Small intestine (tissue), 7 donors: Measurements from ENCODE around the gene TWIST2. TPM values are rescaled to one million over a fixed set of nuclear protein-coding genes. Genes with fewer than 3 reads are reported as not detected.
A peak's percentile ranks its signal among the peaks of the same experiment; 100 is the strongest.

Experiments
- DNase-seq, 2 donors: peaks; one replicate each; pipeline versions ENCODE4 v3.0.0 to v3.0.0-alpha.2; 2013
- FAIRE-seq: peaks from 2 replicates; lab custom pipeline; 2012; peaks lifted over from hg19 to GRCh38; lab: Jason Lieb, UNC
- H3K27ac ChIP-seq, 3 donors: one replicate each; pipeline ENCODE4 v1.5.1; 2013; ENCODE audit warnings: low read length in 2 of 3, mild to moderate bottlenecking in 2 of 3, control low read depth in 1 of 3, inconsistent platforms in 1 of 3, low read depth in 1 of 3, moderate library complexity in 1 of 3
- H3K27me3 ChIP-seq, 3 donors: one replicate each; pipeline ENCODE4 v1.6.1; 2013; ENCODE audit warnings: low read length in 3 of 3, inconsistent platforms in 1 of 3; ENCODE audit not compliant: control insufficient read depth in 3 of 3, insufficient read depth in 3 of 3
- H3K36me3 ChIP-seq, 3 donors: one replicate each; pipeline ENCODE4 v1.6.1; 2013; ENCODE audit warnings: low read length in 3 of 3, inconsistent platforms in 1 of 3, low read depth in 1 of 3, mild to moderate bottlenecking in 1 of 3, moderate library complexity in 1 of 3; ENCODE audit not compliant: control insufficient read depth in 3 of 3, insufficient read depth in 2 of 3
- H3K4me1 ChIP-seq, 3 donors: one replicate each; pipeline ENCODE4 v1.6.1; 2013; ENCODE audit warnings: low read length in 2 of 3, inconsistent platforms in 1 of 3, low read depth in 1 of 3, mild to moderate bottlenecking in 1 of 3, moderate library complexity in 1 of 3; ENCODE audit not compliant: control insufficient read depth in 3 of 3, insufficient read depth in 2 of 3
- H3K4me3 ChIP-seq, 3 donors: one replicate each; pipeline ENCODE4 v1.5.1; 2013; ENCODE audit warnings: low read length in 3 of 3, control low read depth in 1 of 3, inconsistent platforms in 1 of 3, low read depth in 1 of 3, mild to moderate bottlenecking in 1 of 3, moderate library complexity in 1 of 3
- H3K9me3 ChIP-seq, 2 donors: one replicate each; pipeline ENCODE4 v1.6.1; 2013; ENCODE audit warnings: low read depth in 1 of 2, low read length in 1 of 2; ENCODE audit not compliant: control insufficient read depth in 2 of 2, insufficient read depth in 1 of 2
- WGBS, 3 donors: extraction: QIAGEN DNeasy Blood & Tissue Kit; methylation state at CpG; one replicate each; pipeline ENCODE4 v1.1.7; 2013; 5-methylcytosine and 5-hydroxymethylcytosine counted together
- polyA plus RNA-seq, 4 donors: library from polyadenylated mRNA; stranded (reverse) in 3 of 4; unstranded in 1 of 4; fragments of 200-250 nt in 3 of 4; fragments of 120-200 nt in 1 of 4; gene quantifications; one replicate each; pipeline versions ENCODE4 v1.2.1 to v1.2.3, GENCODE V29; 2013
- donor health status: healthy with polysubstance abuse.
- donor health status: control.
- donor health status: control.
- donor health status: Bipolar disorder and iron deficiency.
- donor health status: healthy.

TWIST2 gene
- polyA plus RNA-seq, 4 donors = 1.7 to 7.9 (median 3.0) TPM; not detected in 1

DNA sequence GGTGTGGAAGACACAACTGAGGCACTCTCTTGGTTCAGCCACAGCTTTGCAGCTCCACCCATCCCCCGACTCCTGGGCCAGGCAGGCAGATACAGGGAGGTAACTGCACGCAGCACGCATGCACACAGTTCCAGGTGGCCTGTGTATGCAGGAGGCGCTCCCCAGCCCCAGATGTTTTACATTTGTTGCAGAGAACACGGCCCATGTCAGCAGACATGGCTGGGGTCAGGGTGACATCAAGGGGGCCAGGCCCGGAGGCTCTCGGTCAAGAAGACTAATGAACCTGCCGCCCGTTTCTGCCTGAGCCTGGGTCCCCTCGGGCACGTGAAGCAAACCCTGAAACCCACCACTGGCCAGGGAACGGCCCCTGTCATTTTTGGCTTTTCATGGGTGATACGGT is 57.3 kb downstream of the TWIST2 start:
- Histone ChIP-seq H3K4me1 (no peaks in the 10 kb centered on the region), H3K27ac (no peak overlapping the region), H3K36me3 (no peaks in the 10 kb centered on the region), H3K27me3 (no peaks in the 10 kb centered on the region), H3K4me3 (no peak overlapping the region), H3K9me3 (no peaks in the 10 kb centered on the region)
- DNase-seq (no peak), FAIRE-seq (no peak)
- 67 to 72% (median 69%) methylated on average over 13 of the region's 13 CpGs for WGBS, 3 donors

DNA sequence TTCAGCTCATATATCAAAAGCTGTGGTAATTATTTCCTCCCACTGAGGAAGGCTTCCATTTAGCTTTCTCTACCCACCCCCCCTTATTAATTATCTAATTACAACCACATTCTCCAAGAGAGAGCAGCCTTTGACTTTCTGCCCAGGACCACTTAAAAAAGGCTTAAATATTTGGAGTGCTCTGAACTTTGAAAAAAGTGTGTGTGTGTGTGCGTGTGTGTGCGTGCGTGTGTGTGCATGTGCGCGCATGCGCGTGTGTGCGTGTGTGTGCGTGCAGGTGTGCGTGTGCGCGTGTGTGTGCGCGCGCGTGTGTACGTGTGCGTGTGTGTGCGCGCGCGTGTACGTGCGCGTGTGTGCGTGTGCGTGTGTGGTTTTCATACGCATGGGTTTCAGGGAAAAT is 57.8 kb downstream of the TWIST2 start:
- no peak overlapping the region for H3K4me3 ChIP-seq
- H3K27ac ChIP-seq = no peak overlapping the region
- 83 to 94% (median 84%) methylated on average over 28 of the region's 28 CpGs for WGBS, 3 donors
- DNase-seq (no peak), FAIRE-seq (no peak)
- no peaks in the 10 kb centered on the region for H3K27me3 ChIP-seq
- no peaks in the 10 kb centered on the region for H3K4me1 ChIP-seq
- no peaks in the 10 kb centered on the region for H3K36me3 ChIP-seq
- no peaks in the 10 kb centered on the region for H3K9me3 ChIP-seq

DNA sequence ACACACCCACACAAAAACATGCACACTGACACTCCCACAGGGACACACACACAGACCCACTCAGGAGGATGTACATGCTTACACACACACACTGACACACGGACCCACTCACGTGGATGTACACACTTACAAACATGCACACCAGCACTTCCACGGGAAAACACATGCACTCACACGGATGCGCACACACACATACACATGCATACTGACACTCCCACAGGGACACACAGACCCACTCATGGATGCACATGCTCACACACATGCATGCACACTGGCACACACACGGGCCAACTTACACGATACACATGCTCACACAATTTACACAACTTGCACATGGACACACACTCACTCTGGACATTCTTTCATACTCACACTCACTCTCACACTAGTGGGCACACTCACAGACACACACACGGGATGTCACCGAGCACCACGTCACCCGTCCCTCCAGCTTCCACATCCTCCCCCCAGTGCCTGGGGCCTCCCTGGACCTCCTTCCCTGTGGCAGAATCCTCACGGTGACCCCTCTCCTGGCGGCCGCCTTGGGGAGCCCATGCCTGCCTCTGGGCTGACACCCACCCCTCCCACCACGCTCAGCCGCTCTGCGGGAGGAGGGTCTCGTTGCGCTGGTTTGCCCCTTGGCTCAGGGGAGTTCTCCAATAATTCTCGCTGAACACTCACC is 58.5 kb downstream of the TWIST2 start:
- H3K27ac ChIP-seq = no peak overlapping the region
- no peaks in the 10 kb centered on the region for H3K4me1 ChIP-seq
- no peak for DNase-seq
- no peaks in the 10 kb centered on the region for H3K9me3 ChIP-seq
- no peak overlapping the region for H3K4me3 ChIP-seq
- H3K27me3 ChIP-seq = no peaks in the 10 kb centered on the region
- 83 to 90% (median 85%) methylated on average over 20 of the region's 20 CpGs for WGBS, 3 donors
- peaks cover 0 to 2% (median 0%) of the 10 kb centered on the region in 3 donors for H3K36me3 ChIP-seq
- FAIRE-seq = no peak

DNA sequence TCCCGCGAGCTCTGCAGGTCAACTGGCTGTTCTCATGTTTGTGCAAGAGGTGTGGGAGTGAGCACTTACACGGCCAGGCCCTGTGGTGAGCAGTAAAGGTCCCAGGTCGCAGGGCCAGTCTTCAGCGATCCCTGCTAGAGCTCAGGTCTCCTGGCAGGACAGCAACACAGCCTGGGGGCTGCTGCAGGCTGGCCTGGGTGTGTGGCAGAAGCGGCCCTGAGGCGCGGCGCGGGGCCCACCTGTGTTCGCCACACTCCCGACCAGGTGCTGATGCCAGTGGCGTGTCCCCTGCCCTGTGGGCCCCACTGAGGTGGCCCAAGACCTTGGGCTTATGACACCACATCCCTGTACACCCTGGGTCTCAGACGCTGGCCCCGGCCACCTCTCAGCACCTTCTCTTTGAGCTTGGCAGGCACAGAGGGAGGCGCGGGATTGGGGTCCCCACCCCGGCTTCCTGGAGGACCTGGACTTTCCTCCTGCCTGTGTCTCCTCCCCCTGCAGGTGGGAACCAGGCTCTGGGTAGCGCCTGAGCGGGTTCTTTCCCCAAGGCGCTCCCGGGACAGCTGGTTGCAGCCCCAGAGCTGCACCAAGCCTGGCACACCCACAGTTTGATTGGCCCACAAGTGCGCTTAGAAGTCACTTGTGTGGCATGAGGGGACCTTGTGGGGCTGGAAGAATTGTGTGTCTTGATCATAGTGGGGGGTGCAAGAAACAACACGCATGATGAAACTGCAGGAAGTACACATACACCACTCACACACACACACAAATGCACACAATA is 59.2 kb downstream of the TWIST2 start:
- FAIRE-seq = no peak
- H3K4me1 ChIP-seq = no peaks in the 10 kb centered on the region
- H3K9me3 ChIP-seq = no peaks in the 10 kb centered on the region
- H3K36me3 ChIP-seq = peaks cover 0 to 2% (median 0%) of the 10 kb centered on the region in 3 donors
- 27 to 73% (median 50%) methylated on average over 19 to 24 of the region's 24 CpGs for WGBS, 3 donors
- H3K27me3 ChIP-seq = no peaks in the 10 kb centered on the region
- H3K27ac ChIP-seq = no peak overlapping the region
- peak in 1 of 2 donors; percentile 5 for DNase-seq
- no peak overlapping the region for H3K4me3 ChIP-seq

DNA sequence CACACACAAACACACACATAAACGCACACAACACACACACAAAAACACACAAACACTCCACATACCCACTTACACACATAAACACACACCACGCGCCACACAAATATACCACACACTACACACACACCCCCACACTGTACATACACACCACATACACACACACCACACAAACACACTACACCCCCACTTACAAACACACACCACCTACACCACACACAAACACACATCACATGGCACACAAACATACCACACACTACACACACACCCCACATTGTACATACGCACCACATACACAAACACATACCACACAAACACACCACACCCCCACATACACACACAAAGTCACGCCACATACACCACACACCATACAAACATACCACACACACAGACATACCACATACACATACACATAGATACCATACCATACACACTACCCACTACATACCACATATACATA is 59.9 kb downstream of the TWIST2 start:
- no peak overlapping the region for H3K27ac ChIP-seq
- WGBS, 3 donors = 87 to 96% (median 87%) methylated on average over 5 of the region's 5 CpGs
- H3K4me3 ChIP-seq = no peak overlapping the region
- peaks cover 0 to 2% (median 0%) of the 10 kb centered on the region in 3 donors for H3K36me3 ChIP-seq
- DNase-seq (no peak), FAIRE-seq (no peak)
- no peaks in the 10 kb centered on the region for H3K27me3 ChIP-seq
- no peaks in the 10 kb centered on the region for H3K9me3 ChIP-seq
- no peaks in the 10 kb centered on the region for H3K4me1 ChIP-seq

DNA sequence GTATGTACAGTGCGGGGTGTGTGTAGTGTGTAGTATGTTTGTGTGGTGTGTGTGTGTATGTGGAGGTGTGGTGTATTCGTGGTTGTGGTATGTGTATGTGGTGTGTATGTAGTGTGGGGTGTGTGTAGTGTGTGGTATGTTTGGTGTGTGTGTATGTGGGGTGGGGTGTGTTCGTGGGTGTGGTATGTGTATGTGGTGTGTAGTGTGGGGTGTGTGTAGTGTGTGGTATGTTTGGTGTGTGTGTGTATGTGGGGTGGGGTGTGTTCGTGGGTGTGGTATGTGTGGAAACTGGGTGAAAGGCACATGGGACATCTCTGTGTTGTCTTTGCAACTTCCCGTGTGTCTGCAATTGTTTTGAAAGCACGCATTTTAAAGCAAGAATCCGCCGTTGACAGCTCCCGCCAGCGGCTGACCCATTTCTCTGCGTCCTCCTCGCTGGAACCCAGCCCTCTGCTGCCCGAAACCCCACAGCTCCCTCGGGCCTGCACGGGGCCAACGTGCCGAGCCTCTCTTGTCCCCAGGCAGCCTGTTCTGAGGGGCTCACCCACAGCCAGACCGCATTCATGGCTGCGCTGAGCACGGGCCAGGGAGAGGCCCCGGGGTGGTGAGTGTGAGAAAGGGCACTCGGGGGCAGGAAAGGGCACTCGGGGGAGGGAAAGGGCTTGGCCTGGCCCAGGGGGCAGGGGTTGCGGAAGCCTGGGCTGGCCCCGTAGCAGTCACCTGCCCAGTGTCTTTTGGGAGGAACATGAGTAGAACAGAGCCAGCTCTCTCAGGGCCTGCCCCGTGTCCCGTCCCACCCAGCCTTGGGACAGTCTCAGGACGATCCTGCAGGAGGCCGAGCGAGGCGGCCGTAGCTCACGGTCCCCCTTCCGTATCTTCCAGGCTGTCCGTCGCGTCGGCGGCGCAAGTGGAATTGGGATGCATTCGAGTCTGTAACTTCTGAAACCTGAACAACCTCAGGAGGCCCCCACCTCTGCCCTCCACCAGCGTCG is 61.4 kb downstream of the TWIST2 start:
- H3K27ac ChIP-seq = no peak overlapping the region
- no peaks in the 10 kb centered on the region for H3K27me3 ChIP-seq
- no peaks in the 10 kb centered on the region for H3K9me3 ChIP-seq
- no peaks in the 10 kb centered on the region for H3K4me1 ChIP-seq
- DNase-seq (no peak), FAIRE-seq (no peak)
- no peak overlapping the region for H3K4me3 ChIP-seq
- 63 to 74% (median 72%) methylated on average over 39 to 43 of the region's 43 CpGs for WGBS, 3 donors
- peaks cover 0 to 2% (median 0%) of the 10 kb centered on the region in 3 donors for H3K36me3 ChIP-seq

DNA sequence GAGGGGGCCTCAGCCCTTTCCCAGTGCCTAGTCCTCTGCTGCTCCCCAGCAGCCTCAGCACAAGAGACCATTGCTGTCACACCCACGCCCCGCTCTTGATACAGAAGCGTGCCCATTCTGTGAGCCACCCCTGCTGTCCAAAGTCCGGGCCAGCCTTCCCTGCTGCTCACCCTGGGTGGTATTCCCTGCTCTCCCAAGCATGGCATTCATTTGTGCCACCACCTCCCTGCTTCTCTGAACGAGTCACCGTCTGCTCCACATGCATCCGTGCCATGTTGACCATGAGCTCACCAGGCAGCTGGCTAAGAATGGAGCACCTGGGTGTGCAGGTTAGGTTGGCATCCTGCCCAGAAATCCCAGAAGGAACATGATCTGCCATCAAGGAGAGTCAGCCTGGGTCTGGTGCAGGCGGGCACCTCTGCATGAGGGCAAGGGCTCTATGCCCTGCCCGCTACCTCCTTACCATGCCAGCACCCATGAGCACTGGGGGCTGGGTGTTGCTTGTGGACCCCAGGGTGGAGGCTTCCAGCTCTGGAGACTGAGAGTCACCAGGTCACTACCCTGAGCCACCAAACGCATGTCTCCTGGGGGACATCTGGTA is 63.0 kb downstream of the TWIST2 start:
- WGBS, 3 donors = 23 to 72% (median 51%) methylated on average over 10 of the region's 10 CpGs
- H3K36me3 ChIP-seq = peaks cover 0 to 2% (median 0%) of the 10 kb centered on the region in 3 donors
- no peak overlapping the region for H3K27ac ChIP-seq
- H3K27me3 ChIP-seq = peaks cover 0 to 2% (median 0%) of the 10 kb centered on the region in 3 donors
- no peaks in the 10 kb centered on the region for H3K4me1 ChIP-seq
- peak in 1 of 2 donors; percentile 59 for DNase-seq
- H3K9me3 ChIP-seq = peaks cover 0 to 3% of the 10 kb centered on the region in 2 donors
- FAIRE-seq = no peak
- no peak overlapping the region for H3K4me3 ChIP-seq
